ENCODE data around the gene VSIG4.

DNA sequence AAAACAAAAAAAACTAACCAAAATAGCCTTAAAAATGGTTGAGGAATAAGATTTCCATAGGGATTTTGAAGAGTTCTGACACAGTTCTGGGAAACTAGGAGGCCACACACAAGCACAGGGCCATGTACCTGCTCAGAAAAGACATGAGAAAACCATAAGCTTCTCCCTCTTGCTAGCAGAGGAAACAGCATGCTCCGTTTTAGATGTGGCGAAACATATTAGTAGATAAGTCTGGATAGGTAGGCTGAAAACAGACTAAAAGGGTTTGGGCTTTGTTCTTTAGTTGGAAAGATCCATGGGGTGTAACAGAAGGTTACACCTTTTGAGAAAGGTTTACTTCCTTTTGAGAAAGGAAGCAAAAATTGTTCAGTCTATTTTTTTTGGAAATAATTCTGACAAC, 10.9 kb downstream of the VSIG4 start:
- TF ChIP-seq, protein P1, sequence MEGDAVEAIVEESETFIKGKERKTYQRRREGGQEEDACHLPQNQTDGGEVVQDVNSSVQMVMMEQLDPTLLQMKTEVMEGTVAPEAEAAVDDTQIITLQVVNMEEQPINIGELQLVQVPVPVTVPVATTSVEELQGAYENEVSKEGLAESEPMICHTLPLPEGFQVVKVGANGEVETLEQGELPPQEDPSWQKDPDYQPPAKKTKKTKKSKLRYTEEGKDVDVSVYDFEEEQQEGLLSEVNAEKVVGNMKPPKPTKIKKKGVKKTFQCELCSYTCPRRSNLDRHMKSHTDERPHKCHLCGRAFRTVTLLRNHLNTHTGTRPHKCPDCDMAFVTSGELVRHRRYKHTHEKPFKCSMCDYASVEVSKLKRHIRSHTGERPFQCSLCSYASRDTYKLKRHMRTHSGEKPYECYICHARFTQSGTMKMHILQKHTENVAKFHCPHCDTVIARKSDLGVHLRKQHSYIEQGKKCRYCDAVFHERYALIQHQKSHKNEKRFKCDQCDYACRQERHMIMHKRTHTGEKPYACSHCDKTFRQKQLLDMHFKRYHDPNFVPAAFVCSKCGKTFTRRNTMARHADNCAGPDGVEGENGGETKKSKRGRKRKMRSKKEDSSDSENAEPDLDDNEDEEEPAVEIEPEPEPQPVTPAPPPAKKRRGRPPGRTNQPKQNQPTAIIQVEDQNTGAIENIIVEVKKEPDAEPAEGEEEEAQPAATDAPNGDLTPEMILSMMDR (IDR thresholded peaks at IDR 0.05; ENCODE audit: poor library complexity) = no peak
- TF ChIP-seq EZH2 (IDR thresholded peaks at IDR 0.05; ENCODE audit: borderline replicate concordance) (no peak), EZH2phosphoT487 (IDR thresholded peaks at IDR 0.05; ENCODE audit: low read depth, severe bottlenecking, unreplicated experiment) (no peak)

Measured in hepatocyte (in vitro differentiated cells).